ENCODE results near the gene DOCK4. TPM values are rescaled to one million over a fixed set of nuclear protein-coding genes. Genes with fewer than 3 reads are reported as not detected.

Gene DOCK4
- total RNA-seq, 2 experiments from 2014 or later, result 0.35 to 0.50 TPM

DNA sequence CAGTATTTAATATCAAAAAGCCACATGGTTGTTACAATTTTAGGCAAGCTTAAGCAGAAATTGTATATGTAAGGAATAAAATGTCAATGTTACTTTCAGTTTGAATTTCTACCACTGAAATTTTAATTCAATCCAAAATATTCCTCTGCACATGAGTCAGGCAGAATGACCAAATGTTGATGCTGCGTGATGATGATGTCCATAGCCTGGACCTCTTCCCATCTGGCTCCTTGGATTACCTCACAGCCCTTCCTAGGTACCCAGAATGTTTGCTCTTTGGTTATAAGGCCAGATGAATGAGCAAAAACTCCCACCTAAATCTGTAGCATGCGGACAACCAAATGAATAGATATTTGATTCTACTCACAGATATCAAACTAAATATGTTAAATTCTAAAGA, 385.6 kb downstream of the DOCK4 start:
- no peaks in the 10 kb centered on the region for H3K9me3 Mint-ChIP-seq
- no peak overlapping the region for H3K4me3 Mint-ChIP-seq
- POLR2A ChIA-PET, result no interaction called here
- no peak overlapping the region for H3K27ac Mint-ChIP-seq
- CTCF ChIA-PET, result no interaction called here
- H3K4me1 Mint-ChIP-seq, result no peaks in the 10 kb centered on the region
- DNase-seq, result no peak
- H3K27me3 Mint-ChIP-seq, result no peaks in the 10 kb centered on the region
- H3K36me3 Mint-ChIP-seq (ENCODE audit: low read depth), result no peaks in the 10 kb centered on the region

DNA sequence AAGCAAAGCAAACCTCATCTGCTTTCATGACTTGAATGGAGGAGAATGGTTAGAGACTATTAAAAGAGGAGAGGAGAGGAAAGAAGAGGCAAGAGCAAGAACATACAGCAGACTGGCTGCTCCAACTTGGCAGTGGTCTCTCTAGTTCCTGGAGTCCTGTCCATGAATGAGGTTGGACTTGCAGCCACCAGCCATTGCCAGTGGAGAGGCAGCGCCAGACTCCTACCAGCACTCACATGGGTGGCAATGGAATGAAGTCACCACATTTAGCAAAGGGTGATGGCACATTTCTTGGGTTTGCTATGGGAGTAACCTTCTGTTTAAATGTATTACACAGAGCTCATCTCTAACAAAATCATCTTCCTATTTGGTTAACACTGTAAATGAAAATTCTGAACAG, 386.1 kb downstream of the DOCK4 start:
- no peaks in the 10 kb centered on the region for H3K27me3 Mint-ChIP-seq
- DNase-seq, result no peak
- no peak overlapping the region for H3K27ac Mint-ChIP-seq
- no peaks in the 10 kb centered on the region for H3K36me3 Mint-ChIP-seq (ENCODE audit: low read depth)
- ChIA-PET POLR2A (no interaction called here), CTCF (no interaction called here)
- H3K4me1 Mint-ChIP-seq, result no peaks in the 10 kb centered on the region
- no peak overlapping the region for H3K4me3 Mint-ChIP-seq
- H3K9me3 Mint-ChIP-seq, result no peaks in the 10 kb centered on the region

DNA sequence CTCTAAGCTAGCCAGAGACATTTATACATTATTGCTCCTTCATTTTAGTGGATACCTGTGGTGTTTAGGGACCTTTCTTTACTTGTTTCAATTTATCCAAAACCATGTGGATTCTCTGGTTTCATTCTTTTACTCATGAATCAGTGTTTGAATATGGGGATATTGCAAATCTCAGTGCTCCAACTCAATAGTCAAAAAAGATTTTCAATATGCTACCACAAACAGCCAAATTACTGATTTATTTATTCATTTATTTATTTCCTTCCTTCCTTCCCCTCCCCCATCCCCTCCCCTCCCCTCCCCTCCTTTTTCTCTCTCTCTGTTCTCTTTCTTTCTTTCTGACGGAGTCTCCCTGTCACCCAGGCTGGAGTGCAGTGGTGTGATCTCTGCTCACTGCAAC, 390.8 kb downstream of the DOCK4 start:
- Mint-ChIP-seq H3K4me1 (no peaks in the 10 kb centered on the region), H3K27me3 (no peaks in the 10 kb centered on the region), H3K36me3 (ENCODE audit: low read depth) (no peaks in the 10 kb centered on the region), H3K9me3 (no peaks in the 10 kb centered on the region), H3K4me3 (no peak overlapping the region), H3K27ac (no peak overlapping the region)
- CTCF ChIA-PET, result no interaction called here
- DNase-seq, result no peak
- POLR2A ChIA-PET, result no interaction called here

DNA sequence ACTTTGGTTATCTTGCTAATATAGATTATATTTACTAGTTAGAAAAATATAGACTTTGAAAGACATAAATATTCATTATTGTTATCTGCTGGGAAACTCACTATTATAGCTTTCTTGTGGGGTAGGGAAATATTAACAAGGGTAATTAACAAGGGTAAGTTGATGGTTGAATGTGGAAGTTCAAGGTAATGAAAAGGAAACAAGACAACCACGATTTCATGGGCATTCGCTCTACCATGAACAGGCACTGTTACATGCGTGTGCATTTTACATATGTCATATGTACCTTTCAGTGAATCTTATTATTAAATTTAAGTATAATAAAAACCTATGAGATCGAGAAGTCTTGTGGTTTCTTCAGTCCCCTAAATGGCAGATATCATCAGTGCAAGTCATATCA, 392.9 kb downstream of the DOCK4 start:
- no peaks in the 10 kb centered on the region for H3K27me3 Mint-ChIP-seq

DNA sequence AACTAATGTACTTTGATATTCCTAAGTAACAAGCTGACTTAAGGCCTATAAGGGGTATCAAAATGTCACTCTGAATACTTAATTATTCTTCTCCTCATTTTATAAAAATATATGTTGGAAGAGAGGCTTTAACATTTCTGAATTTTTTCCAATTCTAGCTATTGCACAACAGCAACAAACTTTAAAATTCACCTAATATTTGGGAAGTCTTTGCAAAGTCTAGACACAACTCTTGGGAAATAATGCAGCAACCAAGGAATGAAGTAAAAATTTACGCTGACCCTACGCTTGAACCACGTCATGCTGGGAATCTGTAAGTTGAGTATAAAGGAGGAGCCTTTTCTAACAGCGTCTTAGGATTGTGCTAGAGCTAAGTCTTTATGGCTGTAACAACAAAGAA, 400.0 kb downstream of the DOCK4 start:
- Mint-ChIP-seq H3K9me3 (peaks cover 5% of the 10 kb centered on the region), H3K4me1 (no peaks in the 10 kb centered on the region), H3K4me3 (no peak overlapping the region), H3K36me3 (ENCODE audit: low read depth) (no peaks in the 10 kb centered on the region), H3K27me3 (no peaks in the 10 kb centered on the region), H3K27ac (no peak overlapping the region)
- ChIA-PET CTCF (interaction anchor here (2.0 kb wide), 1 partner anchor 18 kb away, joined by 4 read pairs; no protein-coding TSS in a partner anchor), POLR2A (no interaction called here)
- DNase-seq, result no peak

More for the DNA sequence above, 392.9 kb downstream of the DOCK4 start:
- Mint-ChIP-seq H3K9me3 (no peaks in the 10 kb centered on the region), H3K36me3 (ENCODE audit: low read depth) (no peaks in the 10 kb centered on the region), H3K27ac (no peak overlapping the region), H3K4me1 (no peaks in the 10 kb centered on the region), H3K4me3 (no peak overlapping the region)
- DNase-seq, result no peak
- CTCF ChIA-PET, result no interaction called here
- POLR2A ChIA-PET, result no interaction called here

DNA sequence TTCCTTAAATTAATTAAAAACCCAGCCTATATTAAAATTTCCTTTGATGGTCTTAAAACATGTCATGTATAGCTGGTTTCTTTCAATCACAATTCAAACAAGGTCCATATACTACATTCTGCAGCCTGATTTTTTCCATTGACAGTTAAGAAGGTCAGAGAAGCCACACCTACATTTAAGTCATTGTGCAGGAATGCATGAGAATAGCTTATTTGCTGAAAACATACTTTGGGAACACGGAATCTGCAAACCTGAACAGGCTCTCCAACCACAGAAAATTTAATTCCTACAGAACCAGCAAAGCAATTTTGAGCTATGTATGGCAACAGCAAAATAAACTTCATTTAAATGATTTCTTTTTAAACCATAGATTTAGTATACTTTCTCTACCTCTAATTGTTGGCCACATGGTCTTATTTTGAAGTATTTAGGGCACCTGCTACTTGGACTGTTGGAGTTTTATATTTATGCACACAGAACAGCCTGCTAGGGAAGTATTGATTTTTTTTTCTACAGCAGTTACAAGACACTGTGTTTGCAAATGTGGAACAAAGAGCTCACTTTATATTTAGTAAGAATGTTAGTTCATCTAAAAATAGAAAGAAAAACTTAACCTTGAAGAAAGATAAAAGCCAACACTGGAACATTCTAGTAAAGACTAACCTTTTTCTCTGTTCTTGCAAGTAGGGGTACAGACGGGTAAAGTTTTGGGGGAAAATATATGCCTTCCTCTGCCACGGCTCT, 403.0 kb downstream of the DOCK4 start:
- H3K9me3 Mint-ChIP-seq, result peaks cover 14% of the 10 kb centered on the region
- H3K4me3 Mint-ChIP-seq, result no peak overlapping the region
- CTCF ChIA-PET, result no interaction called here
- H3K27ac Mint-ChIP-seq, result no peak overlapping the region
- POLR2A ChIA-PET, result no interaction called here
- no peaks in the 10 kb centered on the region for H3K36me3 Mint-ChIP-seq (ENCODE audit: low read depth)
- no peak for DNase-seq
- no peaks in the 10 kb centered on the region for H3K27me3 Mint-ChIP-seq
- H3K4me1 Mint-ChIP-seq, result no peaks in the 10 kb centered on the region

DNA sequence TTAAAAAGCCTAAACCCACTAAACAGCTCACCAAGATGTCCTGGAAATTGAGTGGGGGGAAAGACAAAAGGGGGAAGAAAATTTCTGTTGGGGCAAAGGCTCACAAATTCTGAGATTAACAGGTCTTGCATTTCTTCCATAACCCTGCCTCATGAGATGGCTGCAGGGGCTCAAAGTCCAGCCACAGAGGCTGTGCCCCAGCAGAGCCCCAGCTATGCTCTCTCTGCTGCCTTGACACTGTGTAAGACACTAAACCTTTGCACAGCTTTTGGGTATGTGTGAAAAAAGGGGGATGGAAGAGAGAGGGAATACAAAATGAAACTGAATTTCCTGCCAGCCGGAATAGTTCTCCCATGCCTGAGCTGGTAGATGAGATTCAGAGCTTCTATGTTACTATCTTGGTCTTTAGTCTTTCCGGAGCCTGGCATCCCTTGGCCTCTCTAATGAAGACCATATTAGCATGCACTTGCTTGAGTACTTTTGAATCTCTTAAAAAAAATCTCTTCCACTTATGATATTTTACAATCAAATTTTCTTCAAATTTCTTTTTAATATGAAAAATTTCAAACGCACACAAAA, 403.9 kb downstream of the DOCK4 start:
- Mint-ChIP-seq H3K36me3 (ENCODE audit: low read depth) (no peaks in the 10 kb centered on the region), H3K27ac (no peak overlapping the region)

DNA sequence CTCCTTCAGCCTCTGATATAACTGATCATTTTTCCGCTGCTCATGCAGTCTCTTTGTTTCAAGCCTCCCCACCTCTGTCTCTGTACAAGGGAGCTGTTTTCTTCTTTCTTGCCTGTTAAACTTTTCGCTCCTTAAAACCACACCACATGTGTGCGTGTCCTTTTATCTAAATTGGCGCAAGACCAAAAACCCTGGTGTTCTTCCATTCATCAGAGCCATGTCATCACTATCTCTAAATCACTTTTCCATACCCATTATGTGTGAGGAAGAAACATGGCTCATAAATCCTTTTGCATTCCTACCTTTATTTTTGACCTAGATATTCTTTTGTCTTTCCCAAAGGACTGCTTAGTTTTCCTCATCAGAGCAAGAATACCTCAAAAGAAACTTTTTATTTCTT, 404.9 kb downstream of the DOCK4 start:
- Mint-ChIP-seq H3K4me3 (no peak overlapping the region), H3K36me3 (ENCODE audit: low read depth) (no peaks in the 10 kb centered on the region), H3K9me3 (peaks cover 25% of the 10 kb centered on the region), H3K4me1 (no peaks in the 10 kb centered on the region), H3K27me3 (no peaks in the 10 kb centered on the region), H3K27ac (no peak overlapping the region)
- POLR2A ChIA-PET, result no interaction called here
- CTCF ChIA-PET, result no interaction called here
- DNase-seq, result no peak

More for the DNA sequence above, 403.9 kb downstream of the DOCK4 start:
- no peaks in the 10 kb centered on the region for H3K4me1 Mint-ChIP-seq
- peaks cover 17% of the 10 kb centered on the region for H3K9me3 Mint-ChIP-seq
- DNase-seq, result no peak
- no peaks in the 10 kb centered on the region for H3K27me3 Mint-ChIP-seq
- ChIA-PET POLR2A (no interaction called here), CTCF (no interaction called here)
- no peak overlapping the region for H3K4me3 Mint-ChIP-seq

DNA sequence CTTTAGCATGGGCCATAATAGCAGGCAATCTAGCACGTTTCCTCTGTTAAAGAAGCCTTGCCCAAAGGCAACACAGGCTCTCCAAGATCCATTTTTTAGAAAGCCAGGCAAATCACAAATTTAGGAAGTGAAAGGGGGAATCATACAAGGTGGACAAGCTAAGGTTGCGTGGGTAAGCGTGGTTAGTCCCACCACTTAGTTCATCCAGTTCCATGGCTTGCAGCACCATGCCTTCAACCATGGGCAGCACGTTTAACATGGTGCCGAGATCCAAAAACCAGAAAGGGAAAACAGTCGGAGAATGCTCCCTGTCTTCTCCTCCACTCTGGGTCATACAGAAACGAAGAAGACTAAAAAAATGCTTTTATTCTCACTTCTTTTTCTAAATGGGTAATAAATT, 409.5 kb downstream of the DOCK4 start:
- Mint-ChIP-seq H3K4me1 (no peaks in the 10 kb centered on the region), H3K36me3 (ENCODE audit: low read depth) (no peaks in the 10 kb centered on the region), H3K27ac (no peak overlapping the region), H3K4me3 (no peak overlapping the region), H3K9me3 (peaks cover 38% of the 10 kb centered on the region), H3K27me3 (no peaks in the 10 kb centered on the region)
- DNase-seq, result no peak
- POLR2A ChIA-PET, result no interaction called here
- CTCF ChIA-PET, result no interaction called here

DNA sequence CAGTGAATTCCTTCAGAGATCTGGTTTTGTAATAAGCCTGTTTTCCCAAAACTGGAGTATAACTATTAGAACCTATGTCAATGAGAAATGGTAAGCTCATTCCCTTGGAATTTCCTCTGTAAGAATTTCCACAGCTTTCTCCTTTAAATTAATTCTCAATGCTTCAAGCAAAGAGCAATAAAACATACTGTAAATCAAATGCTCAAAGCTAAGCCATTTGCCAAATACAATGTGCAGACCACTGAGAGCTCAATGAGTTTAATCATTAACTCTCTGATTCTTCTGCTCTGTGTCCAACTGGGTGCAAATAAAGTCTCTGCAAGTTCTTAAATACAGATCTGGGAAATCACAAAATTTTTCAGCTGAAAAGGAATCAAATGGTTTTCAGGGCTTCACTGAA, 416.3 kb downstream of the DOCK4 start:
- ChIA-PET CTCF (no interaction called here), POLR2A (no interaction called here)
- Mint-ChIP-seq H3K36me3 (ENCODE audit: low read depth) (no peaks in the 10 kb centered on the region), H3K27ac (no peak overlapping the region), H3K9me3 (peaks cover 7% of the 10 kb centered on the region), H3K4me1 (no peaks in the 10 kb centered on the region), H3K4me3 (no peak overlapping the region), H3K27me3 (no peaks in the 10 kb centered on the region)
- DNase-seq, result no peak

DNA sequence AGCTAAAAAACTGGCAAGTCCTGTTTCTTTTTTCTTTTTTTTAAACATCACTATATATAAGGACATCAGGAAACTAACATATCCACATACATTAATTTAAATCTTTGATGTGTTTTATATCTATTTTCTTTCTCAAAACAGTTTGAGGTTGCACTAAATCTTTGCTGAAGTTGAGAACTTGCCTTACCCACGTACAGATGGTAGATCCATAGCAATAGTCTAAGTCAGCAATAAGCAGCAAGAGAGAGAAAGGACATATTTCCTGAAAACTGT, 417.2 kb downstream of the DOCK4 start:
- no peak for DNase-seq
- H3K4me3 Mint-ChIP-seq, result no peak overlapping the region
- H3K4me1 Mint-ChIP-seq, result no peaks in the 10 kb centered on the region
- no peaks in the 10 kb centered on the region for H3K27me3 Mint-ChIP-seq
- POLR2A ChIA-PET, result no interaction called here
- peaks cover 3% of the 10 kb centered on the region for H3K9me3 Mint-ChIP-seq
- H3K27ac Mint-ChIP-seq, result no peak overlapping the region
- CTCF ChIA-PET, result no interaction called here
- H3K36me3 Mint-ChIP-seq (ENCODE audit: low read depth), result no peaks in the 10 kb centered on the region

DNA sequence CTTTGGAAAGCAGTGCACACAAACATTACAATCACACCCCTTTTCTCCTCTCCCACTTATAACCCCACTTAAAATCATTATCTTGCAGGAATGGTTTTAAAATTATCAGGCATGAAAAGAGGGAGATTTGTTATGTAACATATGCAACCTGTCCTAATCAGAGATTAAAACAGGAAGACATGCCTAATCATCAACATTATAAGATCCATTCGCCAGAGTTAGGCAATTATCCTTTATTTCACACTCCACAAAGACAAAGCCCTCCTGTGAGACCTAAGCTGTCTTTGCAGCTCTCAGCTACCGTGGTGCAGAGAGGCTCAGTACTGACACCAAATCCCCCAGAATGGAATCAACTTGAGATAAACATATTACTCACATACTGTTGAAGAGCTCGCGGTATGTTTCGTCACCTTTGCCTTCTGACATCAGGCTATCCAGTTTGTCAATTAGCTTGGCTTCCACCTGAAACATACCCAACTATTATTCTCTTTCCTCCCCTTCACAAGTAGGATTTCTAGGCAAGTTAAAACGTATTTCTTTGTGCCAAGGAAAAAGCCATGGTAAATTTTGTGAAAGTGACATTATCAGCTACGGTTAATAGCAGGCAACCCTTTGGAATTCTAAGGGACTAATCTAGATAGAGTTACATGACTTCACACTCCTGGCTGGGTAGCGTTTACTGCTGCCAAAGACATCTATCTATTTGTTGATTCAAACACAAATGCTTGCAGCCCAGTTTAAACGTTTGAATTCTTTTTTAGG, 417.7 kb downstream of the DOCK4 start:
- POLR2A ChIA-PET, result no interaction called here
- H3K9me3 Mint-ChIP-seq, result no peaks in the 10 kb centered on the region

DNA sequence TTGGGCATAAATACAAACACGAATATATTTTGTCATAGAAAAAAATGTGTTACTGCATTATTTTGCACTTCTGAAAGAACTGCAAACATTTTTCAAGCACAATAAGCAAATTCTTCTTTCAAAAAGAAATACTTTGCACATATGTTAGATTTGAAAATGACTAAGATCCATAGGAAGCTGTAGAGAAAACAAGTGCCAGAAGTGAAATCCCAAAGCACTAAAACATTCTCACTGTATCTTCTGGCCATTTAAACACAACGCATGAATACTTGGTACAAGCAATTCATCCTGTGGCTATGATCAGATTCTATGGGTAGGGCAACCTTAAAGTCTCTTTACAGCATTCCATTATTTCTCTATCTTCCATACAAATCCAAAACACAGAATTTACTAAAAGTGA, 418.5 kb downstream of the DOCK4 start:
- Mint-ChIP-seq H3K9me3 (no peaks in the 10 kb centered on the region), H3K4me1 (no peaks in the 10 kb centered on the region), H3K4me3 (no peak overlapping the region), H3K36me3 (ENCODE audit: low read depth) (no peaks in the 10 kb centered on the region), H3K27me3 (no peaks in the 10 kb centered on the region), H3K27ac (no peak overlapping the region)
- no peak for DNase-seq
- CTCF ChIA-PET, result no interaction called here
- POLR2A ChIA-PET, result no interaction called here

More for the DNA sequence above, 417.7 kb downstream of the DOCK4 start:
- H3K27me3 Mint-ChIP-seq, result no peaks in the 10 kb centered on the region
- CTCF ChIA-PET, result no interaction called here
- H3K36me3 Mint-ChIP-seq (ENCODE audit: low read depth), result no peaks in the 10 kb centered on the region
- H3K27ac Mint-ChIP-seq, result no peak overlapping the region
- no peak overlapping the region for H3K4me3 Mint-ChIP-seq
- H3K4me1 Mint-ChIP-seq, result no peaks in the 10 kb centered on the region
- DNase-seq, result no peak

DNA sequence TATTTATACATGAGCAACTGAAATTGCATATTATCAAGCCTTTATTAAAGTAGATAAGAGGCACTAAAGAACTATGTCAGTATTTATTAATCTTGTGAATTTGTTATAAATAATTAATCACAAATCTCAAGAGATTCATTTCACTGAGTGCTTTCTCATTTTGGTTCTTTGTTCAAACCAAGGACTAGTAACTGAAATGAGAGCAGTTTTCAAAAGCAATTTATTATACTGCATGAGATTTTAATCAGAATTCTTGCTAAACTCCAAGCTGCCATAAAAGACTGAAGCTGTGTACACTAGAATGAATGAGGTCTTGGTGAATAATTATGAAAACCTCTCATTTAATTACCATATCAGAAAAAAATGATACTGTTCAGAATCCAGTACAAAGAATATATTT, 419.1 kb downstream of the DOCK4 start:
- no peak for DNase-seq
- no peaks in the 10 kb centered on the region for H3K27me3 Mint-ChIP-seq
- ChIA-PET POLR2A (no interaction called here), CTCF (no interaction called here)
- H3K4me1 Mint-ChIP-seq, result no peaks in the 10 kb centered on the region
- no peak overlapping the region for H3K4me3 Mint-ChIP-seq
- H3K9me3 Mint-ChIP-seq, result no peaks in the 10 kb centered on the region
- no peaks in the 10 kb centered on the region for H3K36me3 Mint-ChIP-seq (ENCODE audit: low read depth)
- no peak overlapping the region for H3K27ac Mint-ChIP-seq

Data from activated CD4-positive, alpha-beta memory T cell treated with anti-CD3 and anti-CD28 coated beads, Interleukin-2, amount 10 ng/mL, durations not matched to agents 7 days and 5 days (primary cell).